Fibroblast of lung (primary cell): Measurements from ENCODE around the gene TNRC6A.

Source experiments
- EZH2 ChIP-seq: IDR thresholded peaks from 2 replicates; pipeline ENCODE4 v1.5.1; 2012; ENCODE audit warnings: low read length, control low read depth, mild to moderate bottlenecking; ENCODE audit errors: missing control alignments
- TF ChIP-seq, protein P1 (sequence below), 2 donors: IDR thresholded peaks in 1 of 2; conservative IDR thresholded peaks in 1 of 2; 1 replicate in 1 of 2; 2 replicates in 1 of 2; pipeline ENCODE4 v1.5.1; 2011 to 2012; ENCODE audit warnings: low read length in 2 of 2, control low read depth in 1 of 2, inconsistent platforms in 1 of 2, low read depth in 1 of 2, mild to moderate bottlenecking in 1 of 2

DNA sequence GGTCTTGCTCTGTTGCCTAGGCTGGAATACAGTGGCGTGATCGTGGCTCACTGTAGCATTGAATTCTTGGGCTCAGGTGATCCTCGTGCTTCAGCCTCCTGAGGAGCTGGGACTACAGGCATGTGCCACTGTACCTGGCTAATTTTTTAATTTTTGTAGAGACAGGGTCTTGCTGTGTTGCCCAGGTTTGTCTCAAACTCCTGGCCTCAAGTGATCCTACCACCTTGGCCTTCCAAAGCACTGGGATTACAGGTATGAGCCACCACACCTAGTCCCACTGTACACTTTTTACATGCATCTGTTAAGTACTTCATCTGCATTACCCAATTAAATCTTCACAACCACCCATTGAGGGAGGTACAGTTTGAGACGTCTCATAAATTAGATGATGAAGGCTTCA, 12.4 kb downstream of the TNRC6A start:
- TF ChIP-seq, protein P1, sequence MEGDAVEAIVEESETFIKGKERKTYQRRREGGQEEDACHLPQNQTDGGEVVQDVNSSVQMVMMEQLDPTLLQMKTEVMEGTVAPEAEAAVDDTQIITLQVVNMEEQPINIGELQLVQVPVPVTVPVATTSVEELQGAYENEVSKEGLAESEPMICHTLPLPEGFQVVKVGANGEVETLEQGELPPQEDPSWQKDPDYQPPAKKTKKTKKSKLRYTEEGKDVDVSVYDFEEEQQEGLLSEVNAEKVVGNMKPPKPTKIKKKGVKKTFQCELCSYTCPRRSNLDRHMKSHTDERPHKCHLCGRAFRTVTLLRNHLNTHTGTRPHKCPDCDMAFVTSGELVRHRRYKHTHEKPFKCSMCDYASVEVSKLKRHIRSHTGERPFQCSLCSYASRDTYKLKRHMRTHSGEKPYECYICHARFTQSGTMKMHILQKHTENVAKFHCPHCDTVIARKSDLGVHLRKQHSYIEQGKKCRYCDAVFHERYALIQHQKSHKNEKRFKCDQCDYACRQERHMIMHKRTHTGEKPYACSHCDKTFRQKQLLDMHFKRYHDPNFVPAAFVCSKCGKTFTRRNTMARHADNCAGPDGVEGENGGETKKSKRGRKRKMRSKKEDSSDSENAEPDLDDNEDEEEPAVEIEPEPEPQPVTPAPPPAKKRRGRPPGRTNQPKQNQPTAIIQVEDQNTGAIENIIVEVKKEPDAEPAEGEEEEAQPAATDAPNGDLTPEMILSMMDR (conservative IDR thresholded peaks at IDR 0.05 in 1 of 2, IDR thresholded peaks at IDR 0.05 in 1 of 2; ENCODE audit: low read depth in 1 of 2, low read length in 2 of 2): no peak
- TF ChIP-seq EZH2: no peak
